Myometrial cell (primary cell): ENCODE measurements around the gene RREB1. TPM values are rescaled to one million over a fixed set of nuclear protein-coding genes. Genes with fewer than 3 reads are reported as not detected.

Experiments used
- total RNA-seq: library from RNA; depleted of rRNA; stranded (reverse); fragments of >200 nt; gene quantifications from 2 replicates; pipeline ENCODE4 v1.2.3, GENCODE V29; 2015

The RREB1 gene, protein sequence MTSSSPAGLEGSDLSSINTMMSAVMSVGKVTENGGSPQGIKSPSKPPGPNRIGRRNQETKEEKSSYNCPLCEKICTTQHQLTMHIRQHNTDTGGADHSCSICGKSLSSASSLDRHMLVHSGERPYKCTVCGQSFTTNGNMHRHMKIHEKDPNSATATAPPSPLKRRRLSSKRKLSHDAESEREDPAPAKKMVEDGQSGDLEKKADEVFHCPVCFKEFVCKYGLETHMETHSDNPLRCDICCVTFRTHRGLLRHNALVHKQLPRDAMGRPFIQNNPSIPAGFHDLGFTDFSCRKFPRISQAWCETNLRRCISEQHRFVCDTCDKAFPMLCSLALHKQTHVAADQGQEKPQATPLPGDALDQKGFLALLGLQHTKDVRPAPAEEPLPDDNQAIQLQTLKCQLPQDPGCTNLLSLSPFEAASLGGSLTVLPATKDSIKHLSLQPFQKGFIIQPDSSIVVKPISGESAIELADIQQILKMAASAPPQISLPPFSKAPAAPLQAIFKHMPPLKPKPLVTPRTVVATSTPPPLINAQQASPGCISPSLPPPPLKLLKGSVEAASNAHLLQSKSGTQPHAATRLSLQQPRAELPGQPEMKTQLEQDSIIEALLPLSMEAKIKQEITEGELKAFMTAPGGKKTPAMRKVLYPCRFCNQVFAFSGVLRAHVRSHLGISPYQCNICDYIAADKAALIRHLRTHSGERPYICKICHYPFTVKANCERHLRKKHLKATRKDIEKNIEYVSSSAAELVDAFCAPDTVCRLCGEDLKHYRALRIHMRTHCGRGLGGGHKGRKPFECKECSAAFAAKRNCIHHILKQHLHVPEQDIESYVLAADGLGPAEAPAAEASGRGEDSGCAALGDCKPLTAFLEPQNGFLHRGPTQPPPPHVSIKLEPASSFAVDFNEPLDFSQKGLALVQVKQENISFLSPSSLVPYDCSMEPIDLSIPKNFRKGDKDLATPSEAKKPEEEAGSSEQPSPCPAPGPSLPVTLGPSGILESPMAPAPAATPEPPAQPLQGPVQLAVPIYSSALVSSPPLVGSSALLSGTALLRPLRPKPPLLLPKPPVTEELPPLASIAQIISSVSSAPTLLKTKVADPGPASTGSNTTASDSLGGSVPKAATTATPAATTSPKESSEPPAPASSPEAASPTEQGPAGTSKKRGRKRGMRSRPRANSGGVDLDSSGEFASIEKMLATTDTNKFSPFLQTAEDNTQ (N-terminal part only)
- total RNA-seq, result 6.9 and 7.6 TPM in 2 replicates

DNA sequence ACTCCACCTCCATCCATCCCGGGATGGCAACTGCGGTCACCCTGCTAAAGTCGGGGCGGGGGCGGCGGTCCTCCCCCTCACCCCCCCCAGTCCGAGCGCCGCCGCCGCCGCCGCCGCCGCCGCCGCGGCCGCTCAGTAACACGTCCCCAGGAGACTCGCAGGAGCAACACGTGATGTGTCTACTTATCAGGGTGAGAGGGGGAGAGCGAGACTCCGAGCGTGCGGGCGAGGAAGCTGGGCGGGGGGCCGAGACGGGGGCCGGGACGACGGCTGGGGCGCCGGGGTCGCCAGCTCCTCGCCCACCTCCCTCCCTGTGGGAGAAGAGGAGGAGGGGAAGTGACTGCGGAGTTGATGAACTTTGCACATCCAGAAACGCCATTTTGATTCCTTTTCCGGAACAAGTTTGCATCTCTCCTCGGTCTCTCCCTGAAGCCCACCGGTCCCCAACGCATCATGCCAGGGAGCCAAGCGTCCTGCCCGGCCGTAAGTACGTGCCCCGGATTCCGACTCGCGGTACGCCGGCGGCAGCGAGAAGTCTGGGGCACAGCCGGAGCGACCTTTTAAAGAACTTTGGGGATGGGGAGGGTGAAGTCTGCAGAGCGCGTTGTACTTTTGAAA is at the start of gene RREB1:
TSS of gene RREB1 (plus strand) at position 384 of the 618 bp plus-strand sequence. CDS start 73,951 bp downstream, outside the sequence.

Other genes with a start within 250 kb of the RREB1 start
- 73.5 and 93.6 TPM in 2 replicates for gene SSR1, start 205.2 kb downstream of the RREB1 start, total RNA-seq